Left ventricle myocardium inferior (tissue), 1 donor: ENCODE measurements around the gene OCA2. TPM values are rescaled to one million over a fixed set of nuclear protein-coding genes. Genes with fewer than 3 reads are reported as not detected.

ENCODE experiments used
- DNase-seq: peaks from one replicate; pipeline ENCODE4 v3.0.0-alpha.2; 2020
- H3K27ac ChIP-seq: fragments of 200-600 bp; replicated peaks from 2 replicates; pipeline ENCODE4 v1.8.0; 2021
- H3K27me3 ChIP-seq: fragments of 200-600 bp; 2 replicates; pipeline ENCODE4 v1.8.0; 2021; ENCODE audit warnings: low read depth
- H3K36me3 ChIP-seq: fragments of 200-600 bp; 2 replicates; pipeline ENCODE4 v1.8.0; 2021
- H3K4me1 ChIP-seq: fragments of 200-600 bp; 2 replicates; pipeline ENCODE4 v1.8.0; 2021
- H3K4me3 ChIP-seq: fragments of 200-600 bp; 2 replicates; pipeline ENCODE4 v1.8.0; 2021; ENCODE audit warnings: mild to moderate bottlenecking, moderate library complexity
- H3K9me3 ChIP-seq: fragments of 200-600 bp; replicated peaks from 2 replicates; pipeline ENCODE4 v1.8.0; 2021
- CTCF ChIP-seq: fragments of 200-600 bp; IDR thresholded peaks from 2 replicates; pipeline ENCODE4 v1.8.0; 2021; ENCODE audit warnings: antibody characterized with exemption, mild to moderate bottlenecking, borderline replicate concordance
- intact Hi-C: fragments of 100-400 bp; cut with micrococcal nuclease; formaldehyde crosslinking; loops from one replicate; pipeline ENCODE4 v1.11.0; 2022
- total RNA-seq: library from RNA; stranded (reverse); fragmentation: NEBNext Ultra II Directional; extraction: Animal tissue kit (Norgen Biotek cat#: 25700); gene quantifications from one replicate; pipeline ENCODE4 v1.2.1, GENCODE V29; 2021
- donor health status: DM: no; HTN: yes; CAD: no; lungs with severe emphysema.

OCA2 gene
- total RNA-seq, 1 donor from 2014 or later: not detected

GRCh38 chr15:28105224-28105791, 6.2 kb upstream of the OCA2 start:
- Histone ChIP-seq H3K27ac (no peak overlapping the region), H3K27me3 (peaks cover 50% of the 10 kb centered on the region), H3K9me3 (no peaks in the 10 kb centered on the region), H3K4me1 (peaks cover 16% of the 10 kb centered on the region), H3K4me3 (no peak overlapping the region), H3K36me3 (no peaks in the 10 kb centered on the region)
- DNase-seq: no peak
- TF ChIP-seq CTCF: no peak
- intact Hi-C loops: no loop called here

- intact Hi-C loops: no loop called here
- no peaks in the 10 kb centered on the region for H3K9me3 ChIP-seq
- H3K27me3 ChIP-seq: peaks cover 60% of the 10 kb centered on the region
- no peak overlapping the region for H3K4me3 ChIP-seq
- no peak for DNase-seq
- H3K4me1 ChIP-seq: peaks cover 20% of the 10 kb centered on the region
- no peak overlapping the region for H3K27ac ChIP-seq
- no peaks in the 10 kb centered on the region for H3K36me3 ChIP-seq
- no peak for TF ChIP-seq CTCF
These were observed 5.2 kb upstream of the OCA2 start for GRCh38 chr15:28104326-28104725.

GRCh38 chr15:28103831-28104230, 4.7 kb upstream of the OCA2 start:
- no peak for TF ChIP-seq CTCF
- no peaks in the 10 kb centered on the region for H3K36me3 ChIP-seq
- H3K27me3 ChIP-seq: peaks cover 65% of the 10 kb centered on the region
- H3K9me3 ChIP-seq: no peaks in the 10 kb centered on the region
- H3K27ac ChIP-seq: no peak overlapping the region
- intact Hi-C loops: no loop called here
- DNase-seq: no peak
- peaks cover 25% of the 10 kb centered on the region for H3K4me1 ChIP-seq
- H3K4me3 ChIP-seq: no peak overlapping the region

GRCh38 chr15:28101983-28102441, 2.9 kb upstream of the OCA2 start:
- no peak for DNase-seq
- Histone ChIP-seq H3K4me3 (no peak overlapping the region), H3K27me3 (peaks cover 77% of the 10 kb centered on the region), H3K4me1 (peaks cover 26% of the 10 kb centered on the region), H3K36me3 (no peaks in the 10 kb centered on the region), H3K27ac (no peak overlapping the region), H3K9me3 (no peaks in the 10 kb centered on the region)
- TF ChIP-seq CTCF: no peak
- intact Hi-C loops: no loop called here

GRCh38 chr15:28101201-28101600, 2.1 kb upstream of the OCA2 start:
- peaks cover 26% of the 10 kb centered on the region for H3K4me1 ChIP-seq
- H3K27me3 ChIP-seq: peaks cover 76% of the 10 kb centered on the region
- no peak overlapping the region for H3K27ac ChIP-seq
- DNase-seq: no peak
- H3K9me3 ChIP-seq: no peaks in the 10 kb centered on the region
- no peak overlapping the region for H3K4me3 ChIP-seq
- intact Hi-C loops: no loop called here
- H3K36me3 ChIP-seq: no peaks in the 10 kb centered on the region
- no peak for TF ChIP-seq CTCF
